GM12878 (cell line): Measurements from ENCODE around the gene CCDC81. TPM values are rescaled to one million over a fixed set of nuclear protein-coding genes. Genes with fewer than 3 reads are reported as not detected.

Experiments used
- ATAC-seq: fragments of 200-7000 bp; cut with Tn5 transposase; 3 replicates; pipeline ENCODE4 v1.9.1; 2020; ENCODE audit warnings: mild to moderate bottlenecking, moderate library complexity
- BruUV-seq: library from RNA; stranded (reverse); fragments of 400-500 nt; replicated peaks from 2 replicates; lab custom pipeline; 2021; lab: Mats Ljungman, UMichigan
- CTCF ChIA-PET: fragments of 300-600 bp; sonication (Branson Sonifier 250); formaldehyde crosslinking; extraction: SDS; loops from one replicate; lab custom pipeline; 2021; ENCODE audit warnings: inconsistent platforms; lab: Yijun Ruan, JAX
- POLR2A ChIA-PET: fragments of 350-600 bp; formaldehyde crosslinking; extraction: SDS; loops from one replicate; lab custom pipeline; 2021; ENCODE audit warnings: inconsistent platforms; lab: Charles Lee
- RAD21 ChIA-PET: fragments of 300-600 bp; sonication (Branson Sonifier 250); formaldehyde crosslinking; loops from one replicate; lab custom pipeline; 2023; ENCODE audit warnings: antibody characterized with exemption; ENCODE audit not compliant: unreplicated experiment; lab: Charles Lee
- SMC1A ChIA-PET: fragments of 300-600 bp; sonication (Branson Sonifier 250); formaldehyde crosslinking; loops from one replicate; lab custom pipeline; 2023; ENCODE audit not compliant: unreplicated experiment, uncharacterized antibody; lab: Charles Lee
- DNase-seq: peaks from one replicate; pipeline ENCODE4 v3.0.0-alpha.2; 2011; ENCODE audit warnings: low read depth, low spot score
- FAIRE-seq: peaks from 3 replicates; lab custom pipeline; 2011; peaks lifted over from hg19 to GRCh38; lab: Jason Lieb, UNC
- H2AFZ ChIP-seq: 2 replicates; pipeline ENCODE4 v1.6.0; 2011; ENCODE audit warnings: low read depth, low read length, control low read depth; ENCODE audit not compliant: control insufficient read depth
- H3K27ac ChIP-seq: 2 replicates; pipeline ENCODE4 v1.5.1; 2011; ENCODE audit warnings: control low read depth; ENCODE audit not compliant: control insufficient read depth, insufficient read depth
- H3K27me3 ChIP-seq, 2 experiments: replicated peaks in 1 of 2; 2 replicates each; pipeline versions ENCODE4 v1.6.0 to v1.6.1; 2011; ENCODE audit warnings: low read length in 1 of 2; ENCODE audit not compliant: control insufficient read depth in 2 of 2, insufficient read depth in 2 of 2
- H3K36me3 ChIP-seq, 2 experiments: 2 replicates each; pipeline ENCODE4 v1.5.1; 2011; ENCODE audit warnings: low read length in 1 of 2; ENCODE audit not compliant: control insufficient read depth in 2 of 2, insufficient read depth in 2 of 2
- H3K4me1 ChIP-seq: 2 replicates; pipeline ENCODE4 v1.6.1; 2011; ENCODE audit warnings: mild to moderate bottlenecking, low read length, moderate library complexity, mixed read lengths; ENCODE audit not compliant: control insufficient read depth, insufficient read depth
- H3K4me2 ChIP-seq: 2 replicates; pipeline ENCODE4 v1.6.0; 2011; ENCODE audit warnings: control low read depth; ENCODE audit not compliant: control insufficient read depth, insufficient read depth
- H3K4me3 ChIP-seq: fragments of 200-600 bp; sonication (generic); 2 replicates; pipeline ENCODE4 v1.5.1; 2016
- H3K79me2 ChIP-seq: 2 replicates; pipeline ENCODE4 v1.6.0; 2011; ENCODE audit warnings: low read length; ENCODE audit not compliant: control insufficient read depth, insufficient read depth
- H3K9ac ChIP-seq: 2 replicates; pipeline ENCODE4 v1.8.0; 2011; ENCODE audit warnings: low read length, control low read depth, mixed read lengths; ENCODE audit not compliant: control insufficient read depth, insufficient read depth
- H3K9me3 ChIP-seq: replicated peaks from 3 replicates; pipeline ENCODE4 v1.5.1; 2011; ENCODE audit warnings: mild to moderate bottlenecking, low read length; ENCODE audit not compliant: control insufficient read depth, insufficient read depth
- H4K20me1 ChIP-seq: 2 replicates; pipeline ENCODE4 v1.6.0; 2011; ENCODE audit not compliant: control insufficient read depth, insufficient read depth
- CBX5 ChIP-seq: sonication (generic); IDR thresholded peaks from 2 replicates; pipeline ENCODE4 v1.6.1; 2016; ENCODE audit warnings: low read depth, moderate library complexity, mild to moderate bottlenecking, inconsistent platforms
- CHD1 ChIP-seq: IDR thresholded peaks from 2 replicates; pipeline ENCODE4 v1.6.1; 2012; ENCODE audit warnings: low read depth, low read length, improper control_type of control experiment
- CHD2 ChIP-seq: IDR thresholded peaks from 2 replicates; pipeline ENCODE4 v1.6.1; 2011; ENCODE audit warnings: low read depth, low read length, improper control_type of control experiment, borderline replicate concordance
- FOXM1 ChIP-seq: IDR thresholded peaks from 2 replicates; pipeline ENCODE4 v1.6.1; 2012; ENCODE audit warnings: low read depth, mild to moderate bottlenecking, inconsistent platforms, low read length, moderate library complexity
- HDAC2 ChIP-seq: fragments of 200-600 bp; sonication (generic); IDR thresholded peaks from 2 replicates; pipeline ENCODE4 v1.6.1; 2017
- HDGF ChIP-seq: fragments of 450-650 bp; IDR thresholded peaks from 2 replicates; pipeline ENCODE4 v1.6.1; 2016; ENCODE audit warnings: antibody characterized with exemption
- IRF4 ChIP-seq: IDR thresholded peaks from 2 replicates; pipeline ENCODE4 v1.6.1; 2011; ENCODE audit warnings: low read depth, low read length
- MYC ChIP-seq: IDR thresholded peaks from 2 replicates; pipeline ENCODE4 v1.6.1; 2011; ENCODE audit warnings: mild to moderate bottlenecking, low read length, moderate library complexity, inconsistent platforms; ENCODE audit not compliant: insufficient read depth, insufficient replicate concordance, insufficient read length, severe bottlenecking
- PAX5 ChIP-seq: IDR thresholded peaks from 2 replicates; pipeline ENCODE4 v1.6.1; 2011; ENCODE audit warnings: low read depth, low read length, borderline replicate concordance
- RB1 ChIP-seq: fragments of 450-650 bp; formaldehyde crosslinking; IDR thresholded peaks from 2 replicates; pipeline ENCODE4 v1.6.1; 2017; ENCODE audit warnings: mild to moderate bottlenecking, borderline replicate concordance
- RELB ChIP-seq: fragments of 450-650 bp; IDR thresholded peaks from 2 replicates; pipeline ENCODE4 v1.6.1; 2017; ENCODE audit warnings: low read depth, mild to moderate bottlenecking, moderate library complexity
- YBX1 ChIP-seq: fragments of 450-650 bp; IDR thresholded peaks from 2 replicates; pipeline ENCODE4 v1.6.1; 2016; ENCODE audit warnings: antibody characterized with exemption
- ZBED1 ChIP-seq: IDR thresholded peaks from 2 replicates; pipeline ENCODE4 v1.6.1; 2016; ENCODE audit warnings: borderline replicate concordance
- WGBS: methylation state at CpG from one replicate; pipeline ENCODE4 v1.1.6; 2016; ENCODE audit warnings: low lambda C conversion rate; ENCODE audit not compliant: insufficient replicate concordance, insufficient coverage; ENCODE audit errors: missing lambda C conversion rate; 5-methylcytosine and 5-hydroxymethylcytosine counted together
- in situ Hi-C: fragments of 300-500 bp; cut with MboI; formaldehyde crosslinking; loops from 9 replicates; pipeline ENCODE4 v1.14.3; 2018; ENCODE audit warnings: mixed read lengths
- intact Hi-C: fragments of 100-400 bp; cut with micrococcal nuclease; formaldehyde crosslinking; loops from one replicate; pipeline ENCODE4 v1.14.2; 2022; ENCODE audit not compliant: unreplicated experiment
- polyA plus RNA-seq, 11 experiments: library from polyadenylated mRNA; depleted of rRNA in 4 of 11; unstranded in 6 of 11; stranded (reverse) in 5 of 11; fragments of >200 nt; fragmentation: Nextera tagmentation in 4 of 11; fragmentation: Illumina TruSeq in 1 of 11; extraction: Ambion mirVana in 4 of 11; extraction: Trizol in 1 of 11; gene quantifications; 1 replicate in 1 of 11; 2 replicates in 10 of 11; pipeline versions ENCODE4 v1.2.1 to v1.2.3, GENCODE V29; 2011 to 2016; ENCODE audit warnings: inconsistent platforms in 2 of 11, missing spikeins in 2 of 11, low read depth in 1 of 11
- total RNA-seq, 4 experiments: library from RNA; depleted of rRNA in 3 of 4; stranded (reverse); fragments of >200 nt in 3 of 4; fragmentation: Illumina TruSeq in 1 of 4; extraction: Trizol in 1 of 4; gene quantifications; 2 replicates each; pipeline versions ENCODE4 v1.2.1 to v1.2.3, GENCODE V29; 2013 to 2021
- TF ChIP-seq, protein P1 (sequence below): fragments of 450-650 bp; formaldehyde crosslinking; IDR thresholded peaks from 2 replicates; pipeline ENCODE4 v1.5.0; 2022; ENCODE audit warnings: mild to moderate bottlenecking, missing genetic modification characterization

The CCDC81 gene
- total and polyA plus RNA-seq, 10 of the 15 experiments (the other 5 are each of a cell fraction or from before 2014, with no cell fraction given): 0.06 to 0.53 (median 0.22) TPM

GRCh38 chr11:86370922-86371594, 3.6 kb upstream of the CCDC81 start:
- ChIA-PET CTCF (no interaction called here), POLR2A (no interaction called here), RAD21 (no interaction called here), SMC1A (no interaction called here)
- no peaks in the 10 kb centered on the region; the same call in 2 of the 3 replicates for H3K9me3 ChIP-seq
- 75% methylated on average over 6 of the region's 6 CpGs for WGBS
- no peak overlapping the region for H3K4me2 ChIP-seq
- H3K9ac ChIP-seq: no peak overlapping the region
- TF ChIP-seq, protein P1, sequence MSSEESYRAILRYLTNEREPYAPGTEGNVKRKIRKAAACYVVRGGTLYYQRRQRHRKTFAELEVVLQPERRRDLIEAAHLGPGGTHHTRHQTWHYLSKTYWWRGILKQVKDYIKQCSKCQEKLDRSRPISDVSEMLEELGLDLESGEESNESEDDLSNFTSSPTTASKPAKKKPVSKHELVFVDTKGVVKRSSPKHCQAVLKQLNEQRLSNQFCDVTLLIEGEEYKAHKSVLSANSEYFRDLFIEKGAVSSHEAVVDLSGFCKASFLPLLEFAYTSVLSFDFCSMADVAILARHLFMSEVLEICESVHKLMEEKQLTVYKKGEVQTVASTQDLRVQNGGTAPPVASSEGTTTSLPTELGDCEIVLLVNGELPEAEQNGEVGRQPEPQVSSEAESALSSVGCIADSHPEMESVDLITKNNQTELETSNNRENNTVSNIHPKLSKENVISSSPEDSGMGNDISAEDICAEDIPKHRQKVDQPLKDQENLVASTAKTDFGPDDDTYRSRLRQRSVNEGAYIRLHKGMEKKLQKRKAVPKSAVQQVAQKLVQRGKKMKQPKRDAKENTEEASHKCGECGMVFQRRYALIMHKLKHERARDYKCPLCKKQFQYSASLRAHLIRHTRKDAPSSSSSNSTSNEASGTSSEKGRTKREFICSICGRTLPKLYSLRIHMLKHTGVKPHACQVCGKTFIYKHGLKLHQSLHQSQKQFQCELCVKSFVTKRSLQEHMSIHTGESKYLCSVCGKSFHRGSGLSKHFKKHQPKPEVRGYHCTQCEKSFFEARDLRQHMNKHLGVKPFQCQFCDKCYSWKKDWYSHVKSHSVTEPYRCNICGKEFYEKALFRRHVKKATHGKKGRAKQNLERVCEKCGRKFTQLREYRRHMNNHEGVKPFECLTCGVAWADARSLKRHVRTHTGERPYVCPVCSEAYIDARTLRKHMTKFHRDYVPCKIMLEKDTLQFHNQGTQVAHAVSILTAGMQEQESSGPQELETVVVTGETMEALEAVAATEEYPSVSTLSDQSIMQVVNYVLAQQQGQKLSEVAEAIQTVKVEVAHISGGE (CRISPR knock-in tag): no peak
- no peak for TF ChIP-seq RELB
- TF ChIP-seq HDAC2: no peak
- no peak for TF ChIP-seq YBX1
- TF ChIP-seq HDGF: no peak
- TF ChIP-seq CHD1: no peak
- no peak for TF ChIP-seq RB1
- no peak for TF ChIP-seq PAX5
- no peak for TF ChIP-seq ZBED1
- TF ChIP-seq IRF4: no peak
- no peak for TF ChIP-seq CBX5
- TF ChIP-seq MYC: no peak
- no peak for TF ChIP-seq CHD2
- no peak for TF ChIP-seq FOXM1
- H4K20me1 ChIP-seq: no peaks in the 10 kb centered on the region
- DNase-seq (no peak), ATAC-seq (no peak), FAIRE-seq (no peak)
- no peak overlapping the region for H2AFZ ChIP-seq
- no peaks in the 10 kb centered on the region for H3K4me1 ChIP-seq
- BruUV-seq: no TSS peak
- H3K4me3 ChIP-seq: no peak overlapping the region
- H3K79me2 ChIP-seq: no peaks in the 10 kb centered on the region
- H3K27me3 ChIP-seq: no peaks in the 10 kb centered on the region
- intact Hi-C loops (no loop called here), in situ Hi-C loops (no loop called here)
- no peaks in the 10 kb centered on the region for H3K36me3 ChIP-seq
- H3K27ac ChIP-seq: no peak overlapping the region
